Stimulated activated CD8-positive, alpha-beta memory T cell treated with anti-CD3 and anti-CD28 coated beads, Interleukin-15, amount 100 ng/mL, for 1 hour (primary cell): Measurements from ENCODE around the gene ZCCHC3.
"Not testable (repeated sequence)": the region's sequence is repeated elsewhere in the genome, so short reads cannot be mapped to it uniquely, and the experiment has no call there.

Experiments used
- DNase-seq: peaks from one replicate; pipeline ENCODE4 v3.0.0-alpha.2; 2020; ENCODE audit warnings: low read depth

ZCCHC3 gene

GRCh38 chr20:313402-313801 is 16.0 kb downstream of the ZCCHC3 start:
- DNase-seq, result no peak

- no peak for DNase-seq
Measured at GRCh38 chr20:313948-314347, 16.6 kb downstream of the ZCCHC3 start.

- no peak for DNase-seq
Measured at GRCh38 chr20:316316-317068, 19.1 kb downstream of the ZCCHC3 start.

- peak; percentile 79 for DNase-seq
Measured at GRCh38 chr20:324177-325044, 27.0 kb downstream of the ZCCHC3 start.

- peak; percentile 96 for DNase-seq
Measured at GRCh38 chr20:325045-325888, 27.9 kb downstream of the ZCCHC3 start, which contains the start of gene SOX12. Gene SOX12 (plus strand): TSS chr20:325552. CDS start chr20:325925, 373 bp downstream.

GRCh38 chr20:325889-326644 is 28.7 kb downstream of the ZCCHC3 start:
- DNase-seq, result no peak

GRCh38 chr20:326645-327185 is 29.3 kb downstream of the ZCCHC3 start:
- no peak for DNase-seq

GRCh38 chr20:327186-328026 is 30.0 kb downstream of the ZCCHC3 start:
- peak; percentile 45 for DNase-seq

GRCh38 chr20:328027-328974 is 30.9 kb downstream of the ZCCHC3 start:
- no peak for DNase-seq

- no peak for DNase-seq
Measured at GRCh38 chr20:328975-329695, 31.8 kb downstream of the ZCCHC3 start.

GRCh38 chr20:329851-330232 is 32.5 kb downstream of the ZCCHC3 start:
- no peak for DNase-seq

- no peak for DNase-seq
Measured at GRCh38 chr20:330233-331149, 33.1 kb downstream of the ZCCHC3 start.

- DNase-seq, result no peak
Measured at GRCh38 chr20:334578-334977, 37.2 kb downstream of the ZCCHC3 start.

GRCh38 chr20:336040-336439 is 38.7 kb downstream of the ZCCHC3 start:
- DNase-seq, result not testable (repeated sequence)

GRCh38 chr20:341682-342081 is 44.3 kb downstream of the ZCCHC3 start:
- no peak for DNase-seq

- DNase-seq, result no peak
Measured at GRCh38 chr20:343107-343506, 45.7 kb downstream of the ZCCHC3 start.

GRCh38 chr20:346033-346639 is 48.8 kb downstream of the ZCCHC3 start:
- no peak for DNase-seq
